HG03432 (cell line): ENCODE results near the gene DIRAS1.

ENCODE experiments used
- ATAC-seq: cut with Tn5 transposase; IDR thresholded peaks from one replicate; pipeline ENCODE4 v1.9.1; 2021; ENCODE audit warnings: mild to moderate bottlenecking, moderate library complexity; ENCODE audit not compliant: unreplicated experiment

DIRAS1 gene

DNA sequence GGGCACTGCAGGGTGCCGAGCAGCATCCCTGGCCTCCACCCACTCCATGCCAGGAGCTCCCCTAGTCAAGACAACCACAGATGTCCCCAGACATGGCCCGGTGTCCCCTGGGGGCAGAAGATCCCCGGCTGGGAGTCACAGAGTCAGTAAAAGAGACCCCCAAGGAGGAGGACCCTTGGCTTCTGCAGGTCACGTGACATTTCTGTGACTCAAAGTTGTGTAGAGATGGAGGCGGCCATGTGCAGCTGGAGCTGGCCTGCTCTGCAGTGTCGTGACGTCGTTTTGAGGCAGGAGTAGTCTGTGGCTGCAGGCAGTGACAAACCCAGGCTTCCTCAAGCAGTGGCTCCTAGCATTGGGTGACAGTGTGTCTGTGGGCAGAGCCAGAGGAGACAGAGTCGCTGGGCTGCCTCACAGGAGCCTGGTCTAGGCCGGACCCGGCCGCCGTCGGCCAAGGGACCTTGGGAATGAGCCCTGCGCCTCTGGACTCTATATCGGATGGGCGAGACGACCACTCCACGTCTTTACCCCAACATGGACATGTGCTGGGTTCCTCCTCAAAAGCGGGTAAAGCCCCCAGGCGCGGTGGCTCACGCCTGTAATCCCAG, 7.7 kb upstream of the DIRAS1 start:
- no peak for ATAC-seq

DNA sequence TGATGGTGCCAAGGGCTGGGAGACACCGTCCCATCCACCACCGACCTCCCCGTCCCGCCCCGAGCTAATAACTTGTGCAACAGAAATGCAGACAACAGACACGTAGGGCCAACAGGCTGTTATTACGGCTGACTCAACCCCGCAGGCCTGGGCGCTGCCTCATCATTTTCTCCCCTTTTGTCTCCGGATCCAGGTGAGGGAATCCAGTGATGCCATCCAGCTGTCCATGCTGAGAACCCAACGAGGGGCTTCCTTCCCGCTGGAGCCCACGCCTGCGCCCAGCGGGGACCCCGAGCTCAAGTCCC, 6.4 kb upstream of the DIRAS1 start:
- no peak for ATAC-seq

DNA sequence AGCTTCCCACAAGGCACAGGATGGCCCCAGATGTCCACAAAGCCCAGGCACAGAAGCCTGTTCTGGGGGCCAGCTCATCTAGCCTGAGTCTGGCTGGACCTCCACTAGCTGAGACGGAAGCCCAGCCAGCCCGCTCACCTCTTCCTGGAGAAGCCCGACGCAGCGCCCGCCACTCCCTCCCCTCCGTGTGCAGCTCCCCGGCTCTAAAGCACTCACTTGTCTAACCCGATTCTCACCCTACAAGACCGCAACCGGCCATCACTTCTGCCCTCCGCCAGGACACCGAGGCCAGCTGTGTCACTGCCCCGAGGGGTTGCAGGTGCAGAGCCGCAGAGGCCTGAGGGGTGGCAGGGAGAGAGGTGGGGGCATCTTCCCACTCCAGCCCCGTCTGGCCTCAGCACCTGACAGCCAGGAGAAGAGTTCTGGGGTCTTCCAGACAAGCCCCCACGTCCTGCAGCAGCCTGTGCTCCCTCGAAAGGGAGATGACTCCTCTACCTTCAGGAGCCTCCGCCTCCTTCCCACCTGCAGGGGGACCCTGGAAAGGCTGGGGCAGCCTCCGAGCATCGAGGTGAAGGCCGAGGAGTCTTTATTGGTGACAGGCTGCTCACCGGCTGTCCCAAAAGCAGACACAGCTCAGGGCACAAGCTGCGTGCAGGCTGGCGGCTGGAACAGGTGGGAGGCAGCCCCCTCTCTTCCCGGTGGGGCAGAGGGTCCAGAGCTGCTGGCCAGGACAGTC, 5.9 kb upstream of the DIRAS1 start:
- ATAC-seq = no peak

DNA sequence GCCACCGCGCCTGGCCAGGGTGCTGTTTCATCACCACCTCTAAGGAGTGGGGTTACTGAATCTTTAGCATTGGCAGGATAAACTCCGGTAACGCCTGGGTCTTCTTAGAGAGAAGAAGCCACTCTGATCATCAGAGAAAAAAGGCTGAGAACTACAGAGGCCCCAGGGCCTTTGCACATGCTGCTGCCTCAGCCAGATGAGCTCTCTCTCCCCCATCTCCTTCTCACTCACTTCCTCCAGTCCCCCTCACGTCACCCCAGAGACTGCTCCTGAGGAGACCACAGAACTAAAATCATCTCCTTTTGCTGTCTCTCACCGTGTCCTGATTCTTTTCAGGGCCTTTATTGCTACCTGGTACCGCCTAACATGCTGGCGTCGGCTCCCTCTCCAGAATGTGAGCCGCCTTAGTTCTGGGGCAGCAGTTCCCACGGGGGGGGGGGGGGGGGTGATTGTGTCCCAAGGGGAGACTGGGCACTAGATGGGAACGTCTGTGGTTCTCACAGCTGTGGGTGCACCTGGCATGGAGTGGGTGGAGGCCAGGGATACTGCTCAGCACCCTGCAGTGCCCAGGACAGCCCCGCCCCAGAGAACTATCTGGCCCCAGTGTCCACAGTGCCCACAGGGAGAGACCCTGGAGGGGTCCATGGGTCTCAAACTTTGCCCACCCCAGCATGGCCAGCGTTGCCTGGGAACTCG, 5.1 kb upstream of the DIRAS1 start:
- ATAC-seq = no peak

DNA sequence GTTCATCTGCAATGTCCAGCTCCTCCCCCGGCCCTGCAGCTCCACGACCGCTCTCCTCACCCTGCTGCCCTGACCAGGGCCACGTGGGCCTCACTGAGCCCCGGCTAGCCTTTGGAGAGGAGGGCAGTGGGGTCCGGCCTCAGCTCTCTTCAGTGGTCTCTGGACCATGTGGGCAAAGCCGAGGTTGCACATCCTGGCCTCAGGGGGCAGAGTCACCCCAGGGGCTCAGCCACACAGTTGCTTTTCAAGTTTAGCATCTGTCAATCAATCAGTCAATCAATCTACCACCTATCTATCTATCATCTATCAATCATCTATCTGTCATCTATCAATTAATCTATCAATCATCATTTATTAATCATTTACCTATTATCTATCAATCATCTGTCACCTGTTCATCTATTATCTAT, 3.0 kb upstream of the DIRAS1 start:
- no peak for ATAC-seq

DNA sequence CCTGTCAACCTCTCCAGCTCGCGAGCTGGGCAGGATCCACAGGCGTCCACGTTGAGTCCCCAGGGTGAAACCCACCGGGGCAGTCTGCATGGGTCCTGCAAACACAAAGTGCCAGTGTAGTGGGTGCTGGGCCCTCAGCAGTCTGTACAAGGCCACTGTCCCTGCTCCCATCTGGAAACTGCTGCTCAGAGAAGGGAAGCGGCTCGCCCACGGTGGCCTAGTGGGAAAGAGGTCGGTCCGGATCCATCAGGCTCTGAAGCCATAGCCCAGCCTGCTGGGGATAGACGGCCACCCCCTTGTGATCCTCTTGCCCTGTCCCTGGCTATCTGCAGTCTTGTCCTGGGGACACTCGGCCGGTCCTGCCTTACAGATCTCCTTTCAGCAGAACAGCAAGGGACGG, 2.6 kb upstream of the DIRAS1 start:
- ATAC-seq = no peak

DNA sequence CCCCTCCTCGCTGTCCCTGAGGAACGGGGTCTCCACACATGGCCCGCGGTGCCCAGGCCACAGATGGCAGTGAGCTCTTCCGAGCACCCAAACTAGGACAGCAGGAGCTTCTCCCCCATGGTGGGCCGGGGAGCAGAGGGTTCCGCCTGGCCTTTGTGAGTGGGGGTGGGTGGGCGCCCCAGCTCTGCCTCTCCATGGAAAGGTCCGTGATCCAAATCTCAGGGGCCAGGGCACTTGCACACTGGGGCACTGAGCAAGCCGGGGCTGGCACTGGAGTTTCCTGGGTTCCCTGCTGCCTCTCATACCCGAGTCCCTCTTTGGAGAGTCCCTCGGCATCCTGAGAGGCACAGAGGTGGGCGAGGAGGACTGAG, 2.2 kb upstream of the DIRAS1 start:
- no peak for ATAC-seq

DNA sequence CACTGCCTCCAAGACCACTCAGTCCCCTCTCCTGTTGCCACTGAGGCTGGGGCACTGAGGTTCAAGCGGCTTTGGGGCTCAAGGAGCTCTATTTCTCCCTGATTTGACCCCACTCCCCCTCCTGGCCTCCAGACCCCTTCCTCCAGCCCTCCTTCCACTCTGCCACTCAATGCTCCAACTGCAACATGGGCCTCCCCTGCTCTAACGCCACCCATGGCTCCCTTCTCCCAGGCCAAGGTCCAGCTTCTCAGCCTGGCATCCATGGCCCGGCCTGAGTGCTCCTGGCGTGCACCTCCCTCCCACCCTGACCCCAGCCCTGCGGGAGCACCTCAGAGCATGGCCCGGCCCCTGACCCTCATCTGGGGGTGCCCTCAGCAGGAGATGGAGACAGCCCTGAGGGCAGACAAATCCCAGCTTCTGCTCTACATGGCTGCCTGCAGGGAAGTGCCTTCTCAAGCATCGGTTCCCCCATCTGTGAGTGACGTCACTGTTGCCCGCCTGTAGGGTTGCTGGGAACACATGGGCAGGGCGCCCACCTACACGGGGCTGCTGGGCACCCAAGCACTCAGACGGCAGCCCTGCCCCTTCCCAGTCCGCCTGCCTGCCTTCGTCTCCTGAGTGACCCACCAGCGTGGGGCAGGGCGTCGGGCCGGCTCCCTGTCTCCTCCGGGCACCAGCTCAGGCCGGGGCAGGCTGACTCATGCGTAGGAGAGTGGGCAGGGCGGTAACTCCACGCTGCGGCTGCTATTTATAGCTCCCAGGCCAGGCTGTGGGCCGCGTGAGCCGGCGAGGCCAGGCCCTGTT, 1.6 kb upstream of the DIRAS1 start:
- no peak for ATAC-seq

DNA sequence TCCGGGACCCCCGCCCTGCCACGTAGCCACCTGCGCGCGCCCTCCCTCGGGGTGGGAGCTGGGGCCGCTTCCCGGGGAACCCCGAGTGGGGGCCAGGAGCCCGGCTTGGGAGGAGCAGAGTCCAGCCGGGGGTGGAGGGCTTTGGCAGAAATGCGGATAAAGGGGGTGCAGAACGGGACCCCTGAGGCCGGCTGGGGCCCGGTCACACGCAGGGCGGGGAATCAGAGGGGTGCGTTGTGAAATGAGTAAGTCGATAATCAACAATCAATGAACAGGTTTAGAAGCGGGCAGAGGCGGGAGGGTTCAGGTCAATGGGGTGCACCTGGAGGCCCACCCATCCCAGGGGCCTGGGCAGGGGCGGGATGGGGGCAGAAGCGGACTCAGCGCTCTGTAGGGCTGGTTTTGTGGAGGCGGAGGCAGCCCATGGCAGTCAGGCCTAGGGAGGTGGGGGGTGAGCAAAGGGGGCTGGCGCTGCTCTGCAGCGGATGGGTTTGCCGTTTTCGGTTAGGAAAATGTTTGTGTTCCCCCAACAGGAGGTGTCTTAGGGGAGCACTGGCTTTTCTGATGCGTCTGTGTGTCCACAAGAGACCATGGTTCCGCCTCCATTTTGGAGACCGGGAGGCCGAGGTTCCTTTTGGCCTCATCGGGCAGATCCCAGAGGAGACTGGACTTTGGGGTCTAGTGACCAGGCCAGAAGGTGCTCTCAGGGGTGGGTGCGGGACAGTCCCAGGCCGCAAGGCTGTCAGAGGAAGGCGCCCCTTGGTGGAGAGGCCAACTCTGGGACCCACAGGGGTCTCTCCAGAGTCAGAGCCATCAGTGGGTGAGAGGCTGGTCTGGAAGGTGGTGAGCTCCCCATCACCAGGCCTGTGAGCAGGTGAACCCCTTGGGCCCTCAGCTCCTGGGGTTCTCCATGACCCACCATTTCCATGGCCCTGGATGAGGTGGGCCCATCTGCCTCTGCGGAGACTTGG, 683 bp upstream of the DIRAS1 start:
- no peak for ATAC-seq

DNA sequence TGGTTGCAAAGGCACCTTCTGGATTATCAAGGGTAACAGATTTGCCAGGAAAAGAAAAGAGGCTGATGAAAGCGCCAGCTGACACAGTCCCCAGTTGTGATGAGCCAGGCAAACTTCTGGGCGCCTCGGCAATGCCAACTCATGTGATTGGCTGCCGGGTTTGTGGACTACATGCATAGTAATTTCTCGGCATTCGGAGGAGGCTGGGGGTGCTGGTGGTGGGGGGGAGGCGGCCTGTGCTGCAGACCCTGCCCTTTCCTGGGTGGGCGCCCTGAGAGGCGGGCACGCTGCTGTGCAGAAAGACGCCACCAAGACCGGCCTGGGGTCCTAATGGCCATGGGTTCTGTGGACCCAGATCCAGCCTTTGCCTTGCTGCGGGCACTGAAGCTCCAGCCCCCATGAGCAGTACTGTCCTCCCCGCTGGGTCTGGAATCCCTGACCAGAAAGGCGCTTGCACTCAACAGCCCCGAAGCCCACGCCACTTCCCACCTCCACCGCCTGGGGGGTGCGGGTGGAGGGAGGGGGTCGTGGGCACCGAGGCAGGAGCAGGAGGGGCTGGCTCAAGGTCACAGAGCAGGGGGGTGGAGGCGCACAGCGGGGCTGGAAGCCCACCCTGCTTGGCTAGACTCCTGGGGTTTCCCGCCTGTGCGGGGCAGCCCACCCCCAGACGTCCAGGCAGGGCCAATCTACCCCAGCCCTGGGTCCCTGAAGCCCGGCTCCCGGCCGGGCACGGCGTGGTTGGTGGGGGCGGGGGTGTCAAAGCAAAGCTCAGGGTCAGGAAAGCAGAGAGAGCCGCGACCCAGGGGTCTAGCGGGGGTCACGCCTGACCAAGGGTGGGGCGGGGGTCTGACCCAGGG, 1.0 kb downstream of the DIRAS1 start:
- no peak for ATAC-seq

DNA sequence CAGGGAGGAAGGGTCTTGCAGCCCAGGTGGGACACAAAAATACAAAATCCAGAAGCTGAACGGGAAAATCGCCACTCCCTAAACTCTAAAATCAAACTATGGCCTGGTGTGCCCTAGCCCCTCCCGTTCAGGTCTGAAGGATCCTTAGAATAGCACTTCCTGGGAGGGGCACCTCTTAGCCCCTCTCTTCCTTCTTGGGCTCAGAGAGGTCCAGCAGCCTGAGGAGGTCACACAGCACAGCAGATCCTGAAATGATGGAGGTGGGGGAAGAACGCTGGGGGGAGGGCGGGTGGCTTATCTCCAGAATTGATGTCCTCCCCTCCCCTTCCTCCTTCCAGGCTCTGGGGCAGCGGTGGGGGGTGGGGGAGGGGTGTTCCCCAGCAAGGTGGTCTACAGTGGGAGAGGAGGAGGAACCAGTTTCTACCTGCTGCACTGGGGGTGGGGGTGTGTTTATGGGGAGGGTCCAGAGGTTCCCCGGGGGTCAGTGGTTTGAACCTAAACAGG, 1.9 kb downstream of the DIRAS1 start:
- ATAC-seq = no peak

DNA sequence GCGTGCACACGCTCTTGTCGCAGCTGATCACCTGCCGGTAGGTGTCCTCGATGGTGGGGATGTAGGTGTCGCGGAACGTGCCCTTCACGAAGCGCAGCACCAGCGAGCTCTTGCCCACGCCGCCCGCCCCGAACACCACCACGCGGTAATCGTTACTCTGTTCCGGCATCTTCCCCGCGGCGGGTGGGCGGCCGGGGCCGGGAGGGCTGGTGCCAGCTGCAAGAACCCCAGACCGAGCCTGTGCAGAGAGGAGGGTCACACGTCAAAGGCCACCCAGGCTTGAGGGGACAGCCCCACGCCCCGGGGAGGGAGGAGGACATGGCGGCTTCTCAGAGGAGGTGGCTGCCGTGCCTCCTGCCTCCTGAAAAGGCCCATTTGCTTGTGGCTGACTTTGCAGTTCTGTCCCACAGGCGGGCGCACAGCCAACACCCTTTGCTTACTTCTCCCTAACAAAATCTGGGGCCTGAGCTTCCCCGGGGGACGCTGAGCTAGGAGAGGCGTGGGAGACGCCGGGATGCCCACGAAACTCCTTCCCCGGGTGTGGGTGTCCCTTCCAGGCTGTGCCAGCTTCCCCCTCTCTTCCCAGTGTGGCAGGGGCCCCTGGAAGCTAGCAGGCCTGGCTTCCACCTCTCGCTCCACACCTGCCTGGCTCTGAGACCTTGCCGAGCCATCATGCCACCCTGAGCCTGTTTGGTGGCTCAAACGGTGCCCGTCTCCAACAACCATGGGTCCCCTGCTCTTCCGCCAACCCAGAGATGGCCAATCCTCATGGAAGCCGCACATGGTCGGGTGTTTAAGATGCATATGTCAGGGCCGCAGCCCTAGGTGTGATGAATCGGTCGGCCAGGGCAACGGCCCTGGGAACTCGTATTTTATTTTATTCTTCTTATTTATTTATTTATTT, 3.3 kb downstream of the DIRAS1 start:
- no peak for ATAC-seq

DNA sequence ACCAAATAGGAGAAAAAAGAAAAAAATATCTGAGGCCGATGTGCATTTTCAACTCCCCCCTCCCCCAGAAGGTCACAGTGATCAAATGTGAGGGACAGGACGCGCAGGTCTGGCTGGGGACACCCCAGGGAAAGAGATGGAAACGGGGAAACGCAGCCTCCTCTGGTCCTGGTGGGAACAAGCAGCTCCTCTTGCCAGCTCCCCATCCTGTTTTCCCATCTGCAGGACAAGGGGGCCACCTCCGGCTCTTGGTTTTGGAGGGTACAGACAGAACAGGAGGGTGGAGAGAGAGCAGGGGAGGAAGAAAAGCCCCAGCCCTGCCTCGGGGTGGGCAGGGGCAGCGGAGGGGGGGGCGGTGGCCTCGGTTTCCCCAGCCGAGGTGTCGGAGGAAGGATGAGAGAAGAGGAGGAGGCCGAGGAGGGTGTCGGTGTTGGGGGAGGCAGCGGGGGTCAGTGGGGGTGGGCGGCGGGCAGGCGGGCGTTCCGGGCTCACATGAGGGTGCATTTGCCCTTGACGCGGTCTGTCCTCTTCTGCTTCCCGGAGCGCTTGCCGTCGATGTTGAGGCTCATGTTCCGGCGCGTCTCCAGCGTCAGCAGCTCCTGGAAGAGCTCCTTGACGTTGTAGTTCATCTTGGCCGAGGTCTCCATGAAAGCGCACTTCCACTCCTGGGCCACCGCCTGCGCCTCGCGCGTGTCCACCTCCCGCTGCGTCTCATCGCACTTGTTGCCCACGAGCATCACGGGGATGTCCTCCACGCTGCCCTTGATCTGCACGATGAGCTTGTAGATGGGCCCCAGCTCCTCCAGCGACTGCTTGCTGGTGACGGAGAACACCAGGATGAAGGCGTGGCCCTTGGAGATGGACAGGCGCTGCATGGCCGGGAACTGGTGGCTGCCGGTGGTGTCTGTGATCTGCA, 4.2 kb downstream of the DIRAS1 start:
- ATAC-seq = no peak

DNA sequence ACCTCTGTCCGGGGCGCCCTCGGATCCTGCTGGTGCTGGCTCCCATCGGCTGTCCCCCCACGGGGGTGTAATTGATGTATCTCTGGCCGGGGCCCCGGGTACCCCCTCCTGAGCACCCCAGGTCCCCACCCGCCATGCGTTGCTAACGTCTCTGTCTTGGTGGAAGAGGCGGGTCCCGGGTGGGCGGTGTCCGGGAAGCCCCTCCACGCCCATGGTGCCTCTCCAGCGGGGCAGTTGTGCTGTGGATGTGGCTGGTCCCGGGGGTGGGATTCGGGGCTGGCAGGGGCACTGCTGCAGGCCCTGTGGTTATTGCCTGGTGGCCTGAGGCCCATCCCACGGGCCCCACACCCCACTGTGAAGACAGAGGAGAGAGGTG, 4.9 kb downstream of the DIRAS1 start:
- ATAC-seq = no peak

DNA sequence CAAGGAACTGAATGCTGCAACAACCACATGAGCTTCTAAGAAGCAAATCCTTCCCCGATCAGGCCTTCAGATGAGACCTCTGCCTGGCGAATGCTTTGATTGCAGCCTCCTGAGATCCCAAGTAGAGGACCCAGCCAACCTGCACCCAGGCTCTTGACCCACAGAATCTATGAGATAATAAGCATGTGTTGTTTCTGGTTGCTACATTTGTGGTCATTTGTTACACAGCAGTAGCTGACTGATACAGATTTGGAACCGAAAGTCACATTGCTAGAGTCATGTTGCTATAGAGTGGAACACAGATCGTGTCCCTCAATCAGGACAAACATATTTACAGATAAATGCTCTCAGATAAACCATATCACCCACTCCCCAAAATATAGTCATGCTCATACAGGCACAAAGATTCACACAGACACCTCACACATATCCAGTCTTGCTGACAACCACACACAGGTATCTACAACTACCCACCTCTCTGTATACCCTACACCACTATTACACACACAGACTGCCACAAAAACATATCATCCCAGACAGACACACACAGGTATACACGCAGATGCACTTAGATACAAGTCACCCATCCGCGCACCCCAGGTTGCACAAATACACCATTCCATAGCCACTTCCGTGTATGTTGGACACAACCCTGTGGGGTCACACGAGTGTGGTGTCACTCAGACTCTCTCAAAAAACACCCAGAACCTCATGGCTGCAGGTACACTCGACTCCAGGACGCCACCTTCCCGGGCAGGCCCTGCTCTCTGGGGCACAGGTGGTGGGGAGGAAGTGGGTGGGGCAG, 5.5 kb downstream of the DIRAS1 start:
- no peak for ATAC-seq

DNA sequence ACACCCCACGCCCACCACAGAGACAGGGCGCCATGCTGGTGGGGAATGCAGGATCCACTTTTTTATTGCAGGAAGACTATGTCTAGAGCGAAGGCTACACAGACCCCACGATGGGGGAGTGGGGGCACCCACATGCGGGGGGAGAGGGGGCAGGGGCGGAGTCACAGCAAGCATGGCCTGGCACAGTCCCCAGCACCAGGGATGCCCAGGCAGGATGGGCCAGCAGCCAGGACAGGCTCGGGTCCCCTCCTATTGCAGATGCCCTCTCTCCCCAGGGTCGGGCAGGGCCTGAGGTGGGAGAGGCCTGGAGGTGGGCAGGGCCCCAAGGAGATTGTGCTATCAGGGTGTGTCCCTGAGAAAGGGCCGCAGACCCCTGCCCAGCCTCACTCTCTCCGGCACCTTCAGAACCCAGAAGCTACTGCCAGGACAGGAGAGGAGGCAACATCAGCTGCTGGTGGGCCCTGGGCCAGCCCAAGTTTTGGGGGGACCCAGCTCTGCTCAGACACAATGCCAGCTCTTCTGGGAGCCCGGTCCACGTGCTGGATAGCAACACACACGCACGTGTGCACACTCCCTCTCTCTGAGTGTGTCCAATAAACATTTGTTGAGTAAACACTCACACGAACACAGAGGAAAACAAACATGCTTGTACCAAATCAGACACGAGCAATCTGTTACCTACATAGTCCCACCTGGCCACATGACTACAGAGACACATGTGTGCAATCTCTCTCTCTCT, 6.5 kb downstream of the DIRAS1 start:
- ATAC-seq = no peak
